H1 (cell line): ENCODE results near the gene GRHL3. TPM values are rescaled to one million over a fixed set of nuclear protein-coding genes. Genes with fewer than 3 reads are reported as not detected.

Source experiments
- CTCF ChIA-PET: fragments of 300-600 bp; sonication (Branson Sonifier 250); formaldehyde crosslinking; loops from one replicate; lab custom pipeline; 2021; ENCODE audit not compliant: partially characterized antibody; lab: Charles Lee
- POLR2A ChIA-PET: fragments of 300-600 bp; sonication (Branson Sonifier 250); formaldehyde crosslinking; loops from one replicate; lab custom pipeline; 2021; ENCODE audit warnings: inconsistent platforms; ENCODE audit not compliant: partially characterized antibody; lab: Charles Lee
- DNase-seq, 2 experiments: peaks; one replicate each; pipeline versions ENCODE4 v3.0.0 to v3.0.0-alpha.2; 2010 to 2022; ENCODE audit warnings: low spot score in 2 of 2, low read depth in 1 of 2, mixed read lengths in 1 of 2
- FAIRE-seq: peaks from 2 replicates; lab custom pipeline; 2011; peaks lifted over from hg19 to GRCh38; lab: Jason Lieb, UNC
- H2AFZ ChIP-seq: 2 replicates; pipeline ENCODE4 v1.8.1; 2012; ENCODE audit warnings: low read length, inconsistent platforms
- H2AK5ac ChIP-seq: 2 replicates; pipeline ENCODE4 v1.6.1; 2013; ENCODE audit warnings: low read depth, low read length
- H2BK120ac ChIP-seq: replicated peaks from 2 replicates; pipeline ENCODE3; 2013; ENCODE audit warnings: low read depth, low read length, inconsistent platforms
- H2BK12ac ChIP-seq: 2 replicates; pipeline ENCODE4 v1.6.1; 2013; ENCODE audit warnings: low read depth, low read length
- H2BK15ac ChIP-seq: 2 replicates; pipeline ENCODE4 v1.6.1; 2013; ENCODE audit warnings: low read length
- H2BK20ac ChIP-seq: 2 replicates; pipeline ENCODE4 v1.6.1; 2013; ENCODE audit warnings: low read length
- H2BK5ac ChIP-seq: 2 replicates; pipeline ENCODE4 v1.6.1; 2013; ENCODE audit warnings: low read depth, low read length
- H3K14ac ChIP-seq: 2 replicates; pipeline ENCODE4 v1.6.1; 2013; ENCODE audit warnings: inconsistent platforms; ENCODE audit not compliant: insufficient read length
- H3K18ac ChIP-seq: 2 replicates; pipeline ENCODE4 v1.6.1; 2013; ENCODE audit warnings: low read length; ENCODE audit errors: extremely low read depth
- H3K23ac ChIP-seq: 2 replicates; pipeline ENCODE4 v1.6.1; 2013; ENCODE audit warnings: inconsistent platforms; ENCODE audit not compliant: insufficient read length
- H3K23me2 ChIP-seq: 2 replicates; pipeline ENCODE4 v1.6.1; 2013; ENCODE audit warnings: low read depth, low read length
- H3K27ac ChIP-seq: 2 replicates; pipeline ENCODE4 v1.6.1; 2011; ENCODE audit warnings: low read depth, low read length, inconsistent platforms
- H3K27me3 ChIP-seq, 4 experiments: replicated peaks in 1 of 4; 1 replicate in 1 of 4; 2 replicates in 3 of 4; pipeline versions ENCODE4 v1.6.1 to v1.8.1; 2011 to 2013; ENCODE audit warnings: low read length in 3 of 4, mild to moderate bottlenecking in 3 of 4, inconsistent platforms in 2 of 4, mixed read lengths in 2 of 4, moderate library complexity in 1 of 4; ENCODE audit not compliant: control insufficient read depth in 3 of 4, insufficient read depth in 3 of 4; ENCODE audit errors: extremely low read depth in 1 of 4
- H3K36me3 ChIP-seq, 4 experiments: 2 replicates each; pipeline versions ENCODE4 v1.6.1 to v1.8.1; 2011 to 2013; ENCODE audit warnings: mild to moderate bottlenecking in 4 of 4, low read length in 3 of 4, moderate library complexity in 2 of 4, control low read depth in 1 of 4, inconsistent platforms in 1 of 4; ENCODE audit not compliant: insufficient read depth in 4 of 4, control insufficient read depth in 2 of 4
- H3K4ac ChIP-seq: replicated peaks from 2 replicates; pipeline ENCODE3; 2013; ENCODE audit warnings: low read length, low read depth, mixed read lengths, inconsistent platforms; ENCODE audit not compliant: insufficient read length
- H3K4me1 ChIP-seq, 4 experiments: replicated peaks in 1 of 4; 1 replicate in 1 of 4; 2 replicates in 3 of 4; pipeline versions ENCODE4 v1.6.1 to v1.8.1; 2011 to 2013; ENCODE audit warnings: low read length in 3 of 4, inconsistent platforms in 2 of 4, mixed read lengths in 1 of 4; ENCODE audit not compliant: insufficient read depth in 4 of 4, control insufficient read depth in 3 of 4
- H3K4me2 ChIP-seq, 2 experiments: 2 replicates each; pipeline versions ENCODE4 v1.6.1 to v1.8.1; 2011 to 2013; ENCODE audit warnings: low read depth in 2 of 2, low read length in 2 of 2, control low read depth in 1 of 2, inconsistent platforms in 1 of 2, mild to moderate bottlenecking in 1 of 2; ENCODE audit not compliant: insufficient read depth in 1 of 2
- H3K4me3 ChIP-seq, 4 experiments: fragments of 200-600, 300-600 bp in 1 of 4; sonication (generic), shearing (Covaris generic), sonication (Bioruptor Twin) in 1 of 4; 2 replicates each; pipeline versions ENCODE4 v1.5.1 to v1.8.1; 2011 to 2016; ENCODE audit warnings: low read length in 4 of 4, low read depth in 3 of 4, control low read depth in 2 of 4, inconsistent platforms in 2 of 4, mild to moderate bottlenecking in 2 of 4, mixed read lengths in 1 of 4, moderate library complexity in 1 of 4; ENCODE audit not compliant: insufficient read depth in 2 of 4; ENCODE audit errors: extremely low read depth in 1 of 4
- H3K56ac ChIP-seq: replicated peaks from 2 replicates; pipeline ENCODE3; 2013; ENCODE audit warnings: low read depth, mild to moderate bottlenecking, mixed read lengths, low read length, inconsistent platforms; ENCODE audit not compliant: insufficient read length
- H3K79me1 ChIP-seq: 2 replicates; pipeline ENCODE4 v1.6.1; 2013; ENCODE audit warnings: low read depth, low read length, control low read depth
- H3K79me2 ChIP-seq, 2 experiments: 2 replicates each; pipeline versions ENCODE4 v1.6.1 to v1.8.1; 2012 to 2013; ENCODE audit warnings: low read length in 2 of 2, mild to moderate bottlenecking in 2 of 2, inconsistent platforms in 1 of 2; ENCODE audit not compliant: insufficient read depth in 2 of 2, control insufficient read depth in 1 of 2
- H3K9ac ChIP-seq, 4 experiments: replicated peaks in 1 of 4; 1 replicate in 1 of 4; 2 replicates in 3 of 4; pipeline versions ENCODE4 v1.6.1 to v1.8.1; 2011 to 2013; ENCODE audit warnings: low read depth in 3 of 4, low read length in 3 of 4, control low read depth in 2 of 4, mild to moderate bottlenecking in 2 of 4, moderate library complexity in 2 of 4, inconsistent platforms in 1 of 4; ENCODE audit errors: extremely low read depth in 1 of 4
- H3K9me3 ChIP-seq, 2 experiments: 2 replicates each; pipeline versions ENCODE4 v1.6.1 to v1.8.1; 2012 to 2013; ENCODE audit warnings: mild to moderate bottlenecking in 2 of 2, moderate library complexity in 2 of 2, control low read depth in 1 of 2, inconsistent platforms in 1 of 2, low read depth in 1 of 2, low read length in 1 of 2, mixed read lengths in 1 of 2; ENCODE audit not compliant: insufficient read depth in 2 of 2
- H4K20me1 ChIP-seq, 2 experiments: replicated peaks in 1 of 2; 2 replicates each; pipeline versions ENCODE3 to v1.8.1; 2011 to 2013; ENCODE audit warnings: inconsistent platforms in 2 of 2, low read length in 2 of 2, mild to moderate bottlenecking in 1 of 2; ENCODE audit not compliant: insufficient read depth in 2 of 2, control insufficient read depth in 1 of 2
- H4K5ac ChIP-seq: 2 replicates; pipeline ENCODE4 v1.6.1; 2013; ENCODE audit warnings: low read length, low read depth, mixed read lengths, inconsistent platforms; ENCODE audit not compliant: insufficient read length
- H4K8ac ChIP-seq: 2 replicates; pipeline ENCODE4 v1.8.0; 2013; ENCODE audit warnings: mild to moderate bottlenecking, moderate library complexity, low read length, inconsistent platforms; ENCODE audit not compliant: insufficient read depth; ENCODE audit errors: extremely low read depth
- H4K91ac ChIP-seq: replicated peaks from 2 replicates; pipeline ENCODE3; 2013; ENCODE audit warnings: low read length, mixed read lengths, inconsistent platforms; ENCODE audit not compliant: insufficient read length
- CEBPB ChIP-seq: IDR thresholded peaks from 2 replicates; pipeline ENCODE4 v1.6.1; 2012; ENCODE audit warnings: low read depth, low read length
- CHD1 ChIP-seq: IDR thresholded peaks from 2 replicates; pipeline ENCODE4 v1.6.1; 2012; ENCODE audit warnings: low read depth, low read length, improper control_type of control experiment
- CREB1 ChIP-seq: IDR thresholded peaks from 2 replicates; pipeline ENCODE4 v1.6.1; 2012; ENCODE audit warnings: inconsistent platforms
- CTCF ChIP-seq, 3 experiments: IDR thresholded peaks; 1 replicate in 2 of 3; 2 replicates in 1 of 3; pipeline versions ENCODE4 v1.5.1 to v1.6.1; 2011; ENCODE audit warnings: low read length in 3 of 3, mild to moderate bottlenecking in 3 of 3, inconsistent platforms in 2 of 3, low read depth in 1 of 3, moderate library complexity in 1 of 3; ENCODE audit not compliant: insufficient read depth in 1 of 3; ENCODE audit errors: control extremely low read depth in 1 of 3
- E2F6 ChIP-seq: IDR thresholded peaks from 2 replicates; pipeline ENCODE4 v1.6.1; 2012; ENCODE audit warnings: inconsistent platforms
- NANOG ChIP-seq: IDR thresholded peaks from 2 replicates; pipeline ENCODE4 v1.6.1; 2011; ENCODE audit warnings: low read length, low read depth, mild to moderate bottlenecking, inconsistent platforms; ENCODE audit not compliant: insufficient read depth, poor library complexity, severe bottlenecking
- RFX5 ChIP-seq: IDR thresholded peaks from 2 replicates; pipeline ENCODE4 v1.6.1; 2011; ENCODE audit warnings: low read depth, low read length, improper control_type of control experiment, borderline replicate concordance
- SUZ12 ChIP-seq: fragments of 200-600 bp; sonication (generic); IDR thresholded peaks from 2 replicates; pipeline ENCODE4 v1.6.1; 2012; ENCODE audit warnings: mild to moderate bottlenecking, inconsistent platforms, low read length, moderate library complexity, mixed read lengths
- ZNF274 ChIP-seq: IDR thresholded peaks from 2 replicates; pipeline ENCODE4 v1.7.0; 2012; ENCODE audit warnings: low read length, borderline replicate concordance; ENCODE audit errors: extremely low read depth
- WGBS, 2 experiments: shearing (Covaris generic) in 1 of 2; methylation state at CpG; one replicate each; pipeline versions ENCODE4 v1.1.6 to v1.1.7; 2013 to 2015; ENCODE audit warnings: low lambda C conversion rate in 2 of 2, mixed read lengths in 2 of 2, inconsistent platforms in 1 of 2, low coverage in 1 of 2, missing lambda C conversion rate in 1 of 2; ENCODE audit not compliant: insufficient replicate concordance in 2 of 2, insufficient coverage in 1 of 2, insufficient read length in 1 of 2; ENCODE audit errors: extremely low coverage in 1 of 2, missing lambda C conversion rate in 1 of 2; 5-methylcytosine and 5-hydroxymethylcytosine counted together
- polyA plus RNA-seq, 7 experiments: library from polyadenylated mRNA; depleted of rRNA in 3 of 7; stranded (reverse) in 5 of 7; unstranded in 2 of 7; fragments of >200 nt in 5 of 7; fragments of 200-250 nt in 2 of 7; gene quantifications; 1 replicate in 5 of 7; 2 replicates in 1 of 7; 4 replicates in 1 of 7; pipeline versions ENCODE4 v1.2.1 to v1.2.3, GENCODE V29; 2011 to 2013; ENCODE audit warnings: missing spikeins in 2 of 7, mixed read lengths in 2 of 7
- total RNA-seq: library from RNA; stranded (reverse); fragmentation: NEBNext Ultra II Directional; extraction: Animal tissue kit (Norgen Biotek cat#: 25700); gene quantifications from 2 replicates; pipeline ENCODE4 v1.2.1, GENCODE V29; 2021

GRHL3 gene
- total and polyA plus RNA-seq, 2 of the 8 experiments (the other 6 are each of a cell fraction or from before 2014, with no cell fraction given) = 0.80 to 1.8 TPM

- Histone ChIP-seq H3K27me3 (no peaks in the 10 kb centered on the region), H3K79me2 (no peaks in the 10 kb centered on the region), H3K23me2 (no peaks in the 10 kb centered on the region), H3K56ac (no peak overlapping the region), H3K4me1 (peaks cover 0 to 2% (median 0%) of the 10 kb centered on the region in 4 experiments; a peak in 4 of 7 replicates), H3K9ac (no peak overlapping the region), H3K4ac (no peak overlapping the region), H4K5ac (no peak overlapping the region), H2AFZ (no peak overlapping the region), H2BK120ac (no peak overlapping the region), H2BK20ac (no peak overlapping the region; the same call in 1 of the 2 replicates), H3K4me2 (no peak overlapping the region), H2BK12ac (no peak overlapping the region), H4K8ac (no peak overlapping the region), H3K18ac (no peak overlapping the region), H3K4me3 (no peak overlapping the region), H4K20me1 (no peaks in the 10 kb centered on the region), H2BK15ac (no peak overlapping the region), H3K9me3 (no peaks in the 10 kb centered on the region), H3K23ac (no peak overlapping the region), H2BK5ac (no peak overlapping the region), H3K14ac (no peak overlapping the region), H3K79me1 (no peaks in the 10 kb centered on the region), H4K91ac (no peak overlapping the region), H2AK5ac (no peak overlapping the region), H3K27ac (no peak overlapping the region), H3K36me3 (no peaks in the 10 kb centered on the region)
- 63% methylated on average over 11 of the region's 11 CpGs; no CpG with 5 or more reads in 1 of the 2 experiments for WGBS, 2 experiments
- FAIRE-seq (peak; percentile 78), DNase-seq (peak; percentile 70 to 88)
- ChIA-PET POLR2A (interaction anchor here (0.6 to 2.2 kb wide), 7 partner anchors 110 to 242 kb away, joined by 3 to 6 read pairs (median 3); no protein-coding TSS in a partner anchor), CTCF (interaction anchor here (0.6 to 8.4 kb wide), 88 partner anchors 8 to 646 kb away, joined by 3 to 465 read pairs (median 5); partner anchors contain the start of genes IFNLR1, NIPAL3 and STPG1)
- TF ChIP-seq E2F6 (no peak), ZNF274 (no peak), RFX5 (no peak), CHD1 (no peak), CREB1 (0 out of 2 replicates have a peak, but pooled peaks have one; percentile 25), NANOG (no peak), CEBPB (no peak), CTCF (IDR thresholded peaks at IDR 0.05; ENCODE audit: control extremely low read depth in 1 of 3, insufficient read depth in 1 of 3, low read depth in 1 of 3, low read length in 3 of 3) (peak; percentile 90 to 92 (median 92)), SUZ12 (no peak)
These were observed 72.9 kb downstream of the GRHL3 start for GRCh38 chr1:24391882-24392603.
